ENCODE data around the gene CYB5D1.
A peak's percentile ranks its signal among the peaks of the same experiment; 100 is the strongest.
"Not testable (repeated sequence)": the region's sequence is repeated elsewhere in the genome, so short reads cannot be mapped to it uniquely, and the experiment has no call there.

CYB5D1 gene, protein sequence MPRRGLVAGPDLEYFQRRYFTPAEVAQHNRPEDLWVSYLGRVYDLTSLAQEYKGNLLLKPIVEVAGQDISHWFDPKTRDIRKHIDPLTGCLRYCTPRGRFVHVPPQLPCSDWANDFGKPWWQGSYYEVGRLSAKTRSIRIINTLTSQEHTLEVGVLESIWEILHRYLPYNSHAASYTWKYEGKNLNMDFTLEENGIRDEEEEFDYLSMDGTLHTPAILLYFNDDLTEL

DNA sequence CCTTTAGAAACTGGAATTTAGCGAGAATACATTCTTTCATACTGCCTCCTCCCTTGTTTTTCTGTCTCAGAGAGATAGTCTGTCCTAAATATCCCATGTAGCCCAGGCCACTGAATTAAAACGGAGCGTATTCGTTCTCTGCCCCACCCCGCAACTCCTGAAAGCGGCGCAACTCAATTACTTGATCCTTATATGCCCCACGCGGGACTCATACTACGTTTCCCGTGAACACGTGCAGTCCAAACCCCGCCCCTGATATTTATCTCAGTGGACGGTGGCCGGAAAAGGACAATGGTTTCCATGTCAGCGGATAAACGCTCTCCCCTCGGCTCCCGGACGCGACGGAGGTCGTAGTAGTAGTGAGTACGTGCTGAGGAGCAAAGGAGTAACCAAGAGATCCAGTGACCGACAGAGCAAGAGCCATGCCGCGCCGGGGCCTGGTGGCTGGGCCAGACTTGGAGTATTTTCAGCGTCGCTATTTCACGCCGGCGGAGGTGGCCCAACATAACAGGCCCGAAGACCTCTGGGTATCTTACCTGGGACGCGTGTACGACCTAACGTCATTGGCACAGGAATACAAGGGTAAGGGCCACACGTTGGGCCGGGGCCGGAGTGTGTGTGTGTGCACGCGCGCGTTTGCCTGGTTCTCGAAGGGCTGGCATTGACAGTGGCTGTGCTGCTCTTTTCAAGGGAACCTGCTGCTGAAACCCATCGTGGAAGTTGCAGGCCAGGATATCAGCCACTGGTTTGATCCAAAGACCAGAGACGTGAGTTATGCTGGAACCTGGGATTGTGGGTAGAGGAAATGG, at the start of gene CYB5D1:
TSS of gene CYB5D1 (plus strand) at position 291 of the 809 bp plus-strand sequence. CDS start at position 423, 132 bp downstream.
- Mint-ChIP-seq H3K4me1 (peaks cover 20% of the 10 kb centered on the region), H3K4me3 (no peak within 1 kb of the TSS), H3K27ac (no peak within 1 kb of the TSS), H3K27me3 (no peaks in the 10 kb centered on the region), H3K9me3 (no peaks in the 10 kb centered on the region)
- ATAC-seq = peak; percentile 63
- DNase-seq = peak; percentile 84 to 89

DNA sequence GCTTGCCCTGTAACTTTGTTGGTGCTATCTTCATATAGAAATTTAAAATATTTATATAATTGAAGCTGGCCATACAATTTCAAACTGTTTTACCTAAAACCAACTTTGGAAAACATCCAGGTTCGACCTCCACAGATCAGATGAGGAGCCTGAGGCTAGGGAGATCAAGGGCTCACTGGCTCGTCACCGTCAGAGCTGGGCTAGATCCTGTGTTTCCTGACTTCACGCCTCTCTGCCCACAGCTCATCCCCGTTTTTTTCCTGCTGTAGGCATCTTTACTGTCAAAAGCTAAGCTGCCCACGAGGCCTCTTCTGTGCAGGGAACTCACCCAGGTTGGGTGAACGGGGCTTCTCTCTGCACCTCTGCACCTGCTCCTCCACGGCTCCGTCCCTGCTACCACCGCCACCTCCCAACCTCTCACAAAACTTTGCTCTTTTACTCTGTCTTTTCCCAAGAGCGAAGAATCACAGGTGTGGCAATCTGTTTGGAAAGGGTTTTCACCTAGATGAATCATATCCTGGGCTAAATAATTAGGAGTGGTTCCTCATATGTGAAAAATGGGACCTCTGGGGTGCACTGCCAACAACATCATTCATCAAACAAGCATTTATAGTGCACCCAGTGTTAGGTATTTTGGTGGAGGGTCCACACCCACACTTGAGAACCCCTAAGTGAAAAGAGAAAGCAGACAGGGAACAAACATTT, 48.6 kb upstream of the CYB5D1 start:
- no peak for ATAC-seq
- Mint-ChIP-seq H3K4me1 (no peaks in the 10 kb centered on the region), H3K27me3 (peaks cover 2% of the 10 kb centered on the region)

DNA sequence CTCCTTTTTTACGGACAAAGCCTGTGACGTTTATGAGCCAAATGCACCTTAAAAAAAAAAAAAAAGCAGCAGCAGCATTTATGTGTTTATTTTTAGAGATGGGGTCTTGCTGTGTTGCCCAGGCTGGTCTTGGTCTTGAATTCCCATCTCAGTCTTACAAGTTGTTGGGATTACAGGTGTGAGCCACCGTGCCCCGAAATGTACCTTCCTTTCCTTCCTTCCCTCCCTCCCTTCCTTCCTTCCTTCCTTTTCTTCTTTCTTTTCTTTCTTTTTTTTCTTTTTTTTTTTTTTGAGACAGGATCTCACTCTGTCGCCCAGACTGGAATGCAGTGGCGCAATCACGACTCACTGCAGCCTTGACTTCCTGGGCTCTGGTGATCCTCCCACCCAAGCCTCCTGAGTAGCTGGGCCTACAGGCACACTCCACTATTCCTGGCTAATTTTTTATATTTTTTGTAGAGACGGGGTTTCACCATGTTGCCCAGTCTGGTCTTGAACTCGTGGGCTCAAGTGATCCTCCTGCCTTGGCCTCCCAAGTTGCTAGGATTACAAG, 47.9 kb upstream of the CYB5D1 start:
- H3K27me3 Mint-ChIP-seq, H3K4me1 Mint-ChIP-seq, H3K4me3 Mint-ChIP-seq, DNase-seq, H3K9me3 Mint-ChIP-seq, ATAC-seq: not testable (repeated sequence)
- H3K27ac Mint-ChIP-seq = peak overlapping the region in 1 of 2 donors; percentile 37

More for the DNA sequence above, 48.6 kb upstream of the CYB5D1 start:
- H3K27ac Mint-ChIP-seq = no peak overlapping the region
- DNase-seq = no peak
- H3K4me3 Mint-ChIP-seq = no peak overlapping the region
- H3K9me3 Mint-ChIP-seq = no peaks in the 10 kb centered on the region

DNA sequence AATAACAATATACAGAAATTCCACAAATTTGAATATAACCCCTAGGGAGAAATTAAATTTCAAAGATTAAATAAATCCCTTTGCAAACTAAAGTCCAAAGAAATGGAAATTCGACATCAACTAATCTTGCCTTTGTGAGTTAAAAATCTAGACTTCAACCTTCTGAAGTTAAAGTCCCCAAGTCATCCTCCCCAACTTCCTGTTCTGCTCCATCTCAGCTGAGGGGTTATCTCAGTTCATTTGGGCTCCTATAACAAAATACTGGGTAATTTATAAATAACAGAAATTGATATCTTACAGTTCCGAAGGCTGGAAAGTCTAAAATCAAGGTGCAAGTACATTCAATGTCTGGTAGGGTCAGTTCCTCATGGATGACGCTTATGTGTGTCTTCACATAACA, 46.6 kb upstream of the CYB5D1 start:
- ATAC-seq = no peak
- H3K4me3 Mint-ChIP-seq = no peak overlapping the region

DNA sequence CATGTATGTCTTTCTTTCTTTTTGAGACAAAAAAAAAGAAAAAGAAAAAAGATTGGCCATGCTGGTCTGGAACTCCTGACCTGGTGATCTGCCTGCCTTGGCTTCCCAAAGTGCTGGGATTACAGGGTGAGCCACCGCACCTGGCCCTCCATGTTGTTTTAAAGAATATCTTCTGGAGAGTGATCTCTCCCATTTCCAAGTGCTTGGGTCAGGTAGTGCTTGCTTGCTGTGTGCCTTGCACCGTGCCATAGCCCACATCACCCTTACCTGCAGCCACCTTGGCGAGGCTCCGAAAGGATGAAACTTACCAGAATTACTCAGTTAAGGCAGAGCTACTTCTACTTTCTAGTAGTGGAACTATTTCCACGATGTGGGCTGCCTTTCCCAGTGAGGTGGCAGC, 42.8 kb upstream of the CYB5D1 start:
- Mint-ChIP-seq H3K27ac (no peak overlapping the region), H3K4me3 (no peak overlapping the region), H3K4me1 (no peaks in the 10 kb centered on the region), H3K9me3 (no peaks in the 10 kb centered on the region), H3K27me3 (no peaks in the 10 kb centered on the region)
- DNase-seq = no peak
- ATAC-seq = no peak

More for the DNA sequence above, 46.6 kb upstream of the CYB5D1 start:
- no peak overlapping the region for H3K27ac Mint-ChIP-seq
- DNase-seq = no peak
- no peaks in the 10 kb centered on the region for H3K4me1 Mint-ChIP-seq
- no peaks in the 10 kb centered on the region for H3K9me3 Mint-ChIP-seq
- no peaks in the 10 kb centered on the region for H3K27me3 Mint-ChIP-seq

DNA sequence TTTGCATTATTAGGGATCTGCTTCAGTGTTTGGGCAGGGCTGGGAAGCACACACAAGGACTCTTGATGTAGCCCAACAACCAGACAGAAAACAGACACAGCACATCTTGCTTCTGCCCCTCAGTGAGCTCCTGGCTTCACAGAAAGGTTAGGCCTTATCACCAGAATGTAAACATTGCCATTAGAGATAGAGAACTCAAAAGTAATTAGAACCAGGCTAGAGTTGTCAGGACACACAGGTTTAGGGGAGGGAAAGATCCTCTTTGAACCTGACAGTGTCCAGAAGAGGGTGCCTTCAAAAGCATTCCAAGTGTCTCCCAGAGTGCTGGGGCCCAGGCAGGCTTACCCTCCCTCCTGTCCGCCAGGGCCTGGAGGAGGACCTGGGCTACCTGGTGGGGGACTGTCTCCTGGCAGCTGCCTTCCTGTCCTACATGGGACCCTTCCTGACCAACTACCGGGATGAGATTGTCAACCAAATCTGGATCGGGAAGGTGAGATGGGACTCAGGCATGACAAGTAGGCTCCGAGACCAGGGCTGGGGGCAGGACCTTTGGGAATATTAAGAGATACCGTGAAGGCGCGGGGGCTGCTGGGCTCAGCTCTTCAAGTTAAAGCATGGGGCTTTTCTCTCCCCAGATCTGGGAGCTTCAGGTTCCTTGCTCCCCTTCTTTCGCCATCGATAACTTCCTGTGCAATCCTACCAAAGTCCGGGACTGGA, 40.7 kb upstream of the CYB5D1 start:
- H3K27me3 Mint-ChIP-seq = no peaks in the 10 kb centered on the region
- H3K9me3 Mint-ChIP-seq = no peaks in the 10 kb centered on the region
- DNase-seq (no peak), ATAC-seq (no peak)
- no peak overlapping the region for H3K4me3 Mint-ChIP-seq
- no peaks in the 10 kb centered on the region for H3K4me1 Mint-ChIP-seq
- H3K27ac Mint-ChIP-seq = peak overlapping the region in 1 of 2 donors; percentile 29

DNA sequence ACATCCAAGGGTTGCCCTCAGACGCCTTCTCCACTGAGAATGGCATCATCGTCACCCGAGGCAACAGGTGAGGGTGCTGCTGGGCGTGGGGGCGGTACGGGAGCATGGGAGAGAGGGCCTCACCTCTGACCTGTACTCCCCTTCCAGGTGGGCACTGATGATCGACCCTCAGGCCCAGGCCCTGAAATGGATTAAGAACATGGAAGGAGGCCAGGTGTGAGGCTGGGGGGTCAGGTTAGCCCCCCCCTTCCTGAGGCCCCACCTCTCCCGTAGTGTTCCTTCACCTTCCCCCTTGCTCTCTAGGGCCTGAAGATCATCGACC, 40.2 kb upstream of the CYB5D1 start:
- DNase-seq (no peak), ATAC-seq (no peak)
- Mint-ChIP-seq H3K27me3 (no peaks in the 10 kb centered on the region), H3K4me3 (no peak overlapping the region), H3K27ac (no peak overlapping the region), H3K9me3 (no peaks in the 10 kb centered on the region), H3K4me1 (no peaks in the 10 kb centered on the region)

DNA sequence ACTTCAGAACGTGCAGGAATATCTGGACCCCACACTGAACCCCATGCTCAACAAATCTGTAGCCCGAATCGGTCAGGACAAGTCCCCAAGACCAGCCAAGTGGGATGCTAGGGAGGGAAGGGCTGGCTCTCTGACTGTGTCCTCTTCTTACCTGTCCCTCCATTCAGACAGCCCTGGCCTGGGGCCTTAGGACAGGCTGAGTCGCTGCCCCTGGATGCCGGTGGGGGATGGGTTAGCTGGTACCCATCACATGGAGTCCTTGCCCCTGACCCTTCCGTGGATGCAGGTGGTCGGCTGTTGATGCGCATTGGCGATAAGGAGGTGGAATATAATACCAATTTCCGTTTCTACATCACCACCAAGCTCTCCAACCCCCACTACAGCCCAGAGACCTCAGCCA, 39.8 kb upstream of the CYB5D1 start:
- no peaks in the 10 kb centered on the region for H3K27me3 Mint-ChIP-seq
- ATAC-seq (no peak), DNase-seq (no peak)
- H3K4me1 Mint-ChIP-seq = no peaks in the 10 kb centered on the region
- no peak overlapping the region for H3K27ac Mint-ChIP-seq
- H3K9me3 Mint-ChIP-seq = no peaks in the 10 kb centered on the region
- no peak overlapping the region for H3K4me3 Mint-ChIP-seq

DNA sequence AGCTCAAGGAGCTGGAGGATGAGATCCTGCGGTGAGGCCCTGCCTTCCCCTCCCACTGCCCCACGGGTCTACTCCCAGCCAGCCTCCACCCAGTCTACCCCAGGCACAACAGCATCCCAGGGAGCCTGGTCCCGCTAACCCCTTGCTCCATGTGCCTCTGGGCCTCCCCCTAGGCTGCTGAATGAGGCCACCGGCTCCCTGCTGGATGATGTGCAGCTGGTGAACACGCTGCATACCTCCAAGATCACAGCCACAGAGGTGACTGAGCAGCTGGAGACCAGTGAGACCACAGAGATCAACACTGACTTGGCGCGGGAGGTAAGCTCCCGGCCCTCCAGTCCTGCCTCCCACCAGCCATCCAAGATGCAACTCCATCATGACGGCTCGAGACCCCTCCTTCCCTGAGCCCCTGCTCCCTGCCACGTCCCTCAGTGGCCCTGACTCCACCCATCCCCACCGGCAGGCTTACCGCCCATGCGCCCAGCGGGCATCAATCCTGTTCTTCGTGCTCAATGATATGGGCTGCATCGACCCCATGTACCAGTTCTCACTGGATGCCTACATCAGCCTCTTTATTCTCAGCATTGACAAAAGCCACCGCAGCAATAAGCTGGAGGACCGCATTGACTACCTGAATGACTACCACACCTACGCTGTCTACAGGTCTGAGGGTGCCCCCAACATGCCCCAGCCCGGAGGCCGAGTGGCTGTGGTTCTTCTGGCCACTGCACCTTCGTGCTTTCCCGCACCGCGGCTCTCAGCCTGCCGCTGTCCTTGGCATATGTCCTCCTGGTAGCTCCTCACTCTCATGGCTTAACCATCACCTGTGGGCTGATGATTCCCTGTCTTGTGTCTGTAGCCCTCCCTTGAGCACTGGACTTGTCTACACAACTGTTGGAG, 38.8 kb upstream of the CYB5D1 start:
- H3K4me3 Mint-ChIP-seq = no peak overlapping the region
- peaks cover 5% of the 10 kb centered on the region for H3K27me3 Mint-ChIP-seq
- H3K27ac Mint-ChIP-seq = no peak overlapping the region
- no peak for ATAC-seq
- no peaks in the 10 kb centered on the region for H3K9me3 Mint-ChIP-seq
- DNase-seq = no peak
- H3K4me1 Mint-ChIP-seq = no peaks in the 10 kb centered on the region

DNA sequence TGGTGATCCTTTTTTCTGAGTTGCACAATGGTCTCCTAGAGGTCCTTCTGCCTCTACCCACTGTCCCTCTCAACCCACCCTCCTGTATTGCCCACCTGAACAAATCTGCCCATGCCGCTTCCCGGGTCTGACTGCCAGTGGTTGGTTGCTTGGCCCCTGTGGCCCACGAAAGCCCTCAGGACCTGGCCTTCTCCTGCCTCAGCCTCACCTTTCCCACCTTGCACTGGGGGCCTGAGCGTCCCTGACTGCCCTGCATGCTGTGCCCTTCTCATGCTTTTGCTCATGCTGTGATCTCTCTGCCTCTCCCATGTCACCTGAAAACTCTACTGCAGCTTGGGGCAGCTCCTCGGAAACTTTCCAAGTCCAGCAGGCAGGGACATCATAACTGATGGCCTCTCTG, 37.6 kb upstream of the CYB5D1 start:
- no peak overlapping the region for H3K27ac Mint-ChIP-seq
- no peaks in the 10 kb centered on the region for H3K9me3 Mint-ChIP-seq
- ATAC-seq = no peak
- H3K4me1 Mint-ChIP-seq = peaks cover 2% of the 10 kb centered on the region
- H3K4me3 Mint-ChIP-seq = no peak overlapping the region
- DNase-seq = no peak
- H3K27me3 Mint-ChIP-seq = peaks cover 11% of the 10 kb centered on the region

DNA sequence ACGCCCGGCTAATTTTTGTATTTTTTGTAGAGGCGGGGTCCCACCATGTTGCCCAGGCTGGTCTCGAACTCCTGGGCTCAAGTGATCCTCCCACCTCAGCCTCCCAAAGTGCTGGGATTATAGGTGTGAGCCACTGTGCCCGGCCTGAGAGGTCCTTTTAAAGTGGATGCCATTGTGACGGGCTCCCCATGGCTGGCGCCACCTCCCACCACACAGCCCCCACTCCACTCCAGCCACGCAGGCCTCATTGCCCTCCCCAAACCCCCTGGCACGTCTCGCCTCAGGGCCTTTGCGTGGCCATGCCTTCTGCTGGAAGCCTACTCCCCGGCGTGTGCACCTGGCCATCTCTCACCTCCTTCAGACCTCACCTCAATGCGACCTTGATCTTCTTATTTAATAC, 35.7 kb upstream of the CYB5D1 start:
- Mint-ChIP-seq H3K4me1 (peaks cover 6% of the 10 kb centered on the region), H3K9me3 (no peaks in the 10 kb centered on the region), H3K27ac (no peak overlapping the region), H3K27me3 (peaks cover 15% of the 10 kb centered on the region), H3K4me3 (no peak overlapping the region)
- DNase-seq (no peak), ATAC-seq (no peak)

DNA sequence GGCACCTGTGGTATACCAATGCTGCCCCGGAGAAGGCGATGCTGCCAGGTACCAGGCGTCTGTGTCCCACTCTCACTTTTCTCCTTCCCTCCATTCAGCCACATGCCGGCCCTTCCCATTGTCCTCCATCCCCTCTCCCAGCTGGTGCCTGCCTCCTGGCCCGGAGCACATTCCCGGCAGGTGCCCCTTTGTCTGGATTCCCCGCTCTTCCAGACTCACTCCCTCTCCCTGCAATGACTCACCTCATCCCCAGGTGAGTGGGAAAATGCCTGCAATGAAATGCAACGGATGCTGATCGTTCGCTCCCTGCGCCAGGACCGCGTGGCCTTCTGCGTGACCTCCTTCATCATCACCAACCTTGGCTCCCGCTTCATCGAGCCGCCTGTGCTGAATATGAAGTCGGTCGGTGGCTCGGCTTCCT, 34.2 kb upstream of the CYB5D1 start:
- no peak overlapping the region for H3K4me3 Mint-ChIP-seq
- H3K27ac Mint-ChIP-seq = no peak overlapping the region
- peaks cover 6% of the 10 kb centered on the region for H3K4me1 Mint-ChIP-seq
- DNase-seq (no peak), ATAC-seq (no peak)
- H3K27me3 Mint-ChIP-seq = peaks cover 16% of the 10 kb centered on the region
- no peaks in the 10 kb centered on the region for H3K9me3 Mint-ChIP-seq

DNA sequence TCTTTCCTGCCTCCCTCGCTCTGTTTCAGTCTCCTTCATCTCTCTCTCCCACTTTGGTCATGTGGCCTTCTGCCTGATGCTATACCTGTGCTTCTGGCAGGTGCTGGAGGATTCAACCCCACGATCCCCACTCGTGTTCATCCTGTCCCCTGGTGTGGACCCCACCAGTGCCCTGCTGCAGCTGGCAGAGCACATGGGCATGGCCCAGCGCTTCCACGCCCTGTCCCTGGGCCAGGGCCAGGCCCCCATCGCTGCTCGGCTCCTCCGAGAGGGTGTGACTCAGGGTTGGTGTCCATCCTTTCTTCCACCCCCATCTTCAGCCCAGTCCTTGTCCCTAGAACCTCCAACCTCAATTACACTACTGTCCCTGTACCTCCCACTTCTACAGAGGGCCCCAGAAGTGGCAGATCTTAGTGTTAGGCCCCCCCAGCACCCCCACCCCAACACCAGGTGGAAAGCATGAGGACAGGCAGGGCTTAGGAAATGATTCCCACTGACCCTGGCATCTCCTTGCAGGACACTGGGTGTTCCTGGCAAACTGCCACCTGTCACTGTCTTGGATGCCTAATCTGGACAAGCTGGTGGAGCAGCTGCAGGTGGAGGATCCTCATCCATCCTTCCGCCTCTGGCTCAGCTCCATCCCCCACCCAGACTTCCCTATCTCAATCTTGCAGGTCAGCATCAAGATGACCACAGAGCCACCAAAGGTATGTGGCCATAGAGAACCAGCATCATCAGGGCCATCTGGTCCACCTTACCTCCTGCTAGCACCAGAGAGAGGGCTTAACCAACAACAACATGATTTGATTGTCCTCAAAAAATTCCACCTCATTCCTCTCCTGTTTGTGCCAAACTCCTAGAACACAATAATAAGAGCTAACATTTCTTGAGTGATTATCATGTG, 33.5 kb upstream of the CYB5D1 start:
- Mint-ChIP-seq H3K27me3 (peaks cover 16% of the 10 kb centered on the region), H3K4me3 (no peak overlapping the region), H3K27ac (no peak overlapping the region), H3K4me1 (peaks cover 6% of the 10 kb centered on the region), H3K9me3 (no peaks in the 10 kb centered on the region)
- DNase-seq = no peak
- ATAC-seq = no peak
